WTC11 (cell line): ENCODE data around the gene PPM1D. TPM values are rescaled to one million over a fixed set of nuclear protein-coding genes. Genes with fewer than 3 reads are reported as not detected.
"Not testable (repeated sequence)": the region's sequence is repeated elsewhere in the genome, so short reads cannot be mapped to it uniquely, and the experiment has no call there.

Experiments
- ATAC-seq: fragments of 200-7000 bp; cut with Tn5 transposase; 2 replicates; pipeline ENCODE4 v1.10.0; 2021; ENCODE audit warnings: mild to moderate bottlenecking, moderate library complexity
- CTCF ChIA-PET: fragments of 300-600 bp; sonication (Branson Sonifier 250); formaldehyde crosslinking; loops from one replicate; lab custom pipeline; 2021; ENCODE audit warnings: antibody characterized with exemption; lab: Charles Lee
- POLR2A ChIA-PET: fragments of 350-600 bp; sonication (Branson Sonifier 250); formaldehyde crosslinking; loops from one replicate; lab custom pipeline; 2021; ENCODE audit warnings: antibody characterized with exemption; lab: Charles Lee
- DNase-seq: peaks from one replicate; pipeline ENCODE4 v3.0.0; 2021; ENCODE audit warnings: low spot score
- H3K27ac Mint-ChIP-seq: 2 replicates; pipeline ENCODE4 v1.8.0; 2021; ENCODE audit warnings: mixed read lengths
- H3K27me3 Mint-ChIP-seq: 2 replicates; pipeline ENCODE4 v1.8.0; 2021; ENCODE audit warnings: low read depth, mild to moderate bottlenecking, moderate library complexity, mixed read lengths
- H3K36me3 Mint-ChIP-seq: 2 replicates; pipeline ENCODE4 v1.8.0; 2021; ENCODE audit warnings: mixed read lengths
- H3K4me1 Mint-ChIP-seq: 2 replicates; pipeline ENCODE4 v1.8.0; 2022; ENCODE audit warnings: mixed read lengths
- H3K4me3 Mint-ChIP-seq: 2 replicates; pipeline ENCODE4 v1.8.0; 2021; ENCODE audit warnings: mild to moderate bottlenecking, moderate library complexity, mixed read lengths
- H3K9me3 Mint-ChIP-seq: 2 replicates; pipeline ENCODE4 v1.8.0; 2021; ENCODE audit warnings: mixed read lengths
- ARID4B ChIP-seq: sonication (generic); formaldehyde crosslinking; IDR thresholded peaks from 2 replicates; pipeline ENCODE4 v1.8.0; 2023; ENCODE audit warnings: missing genetic modification reagents, mild to moderate bottlenecking, borderline replicate concordance
- CDX4 ChIP-seq: fragments of 250-450 bp; sonication (Bioruptor Pico); IDR thresholded peaks from 2 replicates; pipeline ENCODE4 v1.9.0; 2021; ENCODE audit warnings: moderate library complexity, mild to moderate bottlenecking, inconsistent platforms, borderline replicate concordance
- CREM ChIP-seq: sonication (generic); formaldehyde crosslinking; IDR thresholded peaks from 2 replicates; pipeline ENCODE4 v1.8.1; 2022; ENCODE audit warnings: mild to moderate bottlenecking, missing genetic modification reagents, moderate library complexity
- EMX1 ChIP-seq: fragments of 250-450 bp; sonication (Bioruptor Pico); IDR thresholded peaks from 2 replicates; pipeline ENCODE4 v1.8.0; 2021; ENCODE audit warnings: mild to moderate bottlenecking
- FOXP4 ChIP-seq: sonication (generic); formaldehyde crosslinking; IDR thresholded peaks from 2 replicates; pipeline ENCODE4 v1.8.0; 2022; ENCODE audit warnings: mild to moderate bottlenecking, missing genetic modification reagents
- GABPB1 ChIP-seq: sonication (generic); formaldehyde crosslinking; IDR thresholded peaks from 2 replicates; pipeline ENCODE4 v1.8.1; 2023; ENCODE audit warnings: mild to moderate bottlenecking, missing genetic modification reagents
- NR1H2 ChIP-seq: sonication (generic); formaldehyde crosslinking; IDR thresholded peaks from 2 replicates; pipeline ENCODE4 v1.9.0; 2021; ENCODE audit warnings: mild to moderate bottlenecking, moderate library complexity, missing genetic modification reagents
- PREB ChIP-seq: sonication (generic); formaldehyde crosslinking; IDR thresholded peaks from 2 replicates; pipeline ENCODE4 v1.8.1; 2022; ENCODE audit warnings: mild to moderate bottlenecking, missing genetic modification reagents, moderate library complexity, borderline replicate concordance
- PRRX2 ChIP-seq: fragments of 250-450 bp; sonication (Bioruptor Pico); IDR thresholded peaks from 2 replicates; pipeline ENCODE4 v1.8.0; 2021; ENCODE audit warnings: mild to moderate bottlenecking
- SMAD4 ChIP-seq: sonication (generic); formaldehyde crosslinking; IDR thresholded peaks from 2 replicates; pipeline ENCODE4 v1.8.0; 2022; ENCODE audit warnings: mild to moderate bottlenecking, missing genetic modification reagents
- STAT6 ChIP-seq: sonication (generic); formaldehyde crosslinking; conservative IDR thresholded peaks from 2 replicates; pipeline ENCODE4 v1.8.1; 2023; ENCODE audit warnings: mild to moderate bottlenecking, low read depth, missing genetic modification reagents, moderate library complexity
- TCF7 ChIP-seq: sonication (generic); formaldehyde crosslinking; IDR thresholded peaks from 2 replicates; pipeline ENCODE4 v1.8.0; 2022; ENCODE audit warnings: mild to moderate bottlenecking, low read depth, missing genetic modification reagents, moderate library complexity
- TEAD1 ChIP-seq: sonication (generic); formaldehyde crosslinking; IDR thresholded peaks from 2 replicates; pipeline ENCODE4 v1.8.0; 2022; ENCODE audit warnings: mild to moderate bottlenecking, missing genetic modification reagents
- TEAD4 ChIP-seq: sonication (generic); formaldehyde crosslinking; IDR thresholded peaks from 2 replicates; pipeline ENCODE4 v1.8.0; 2022; ENCODE audit warnings: mild to moderate bottlenecking, missing genetic modification reagents
- TP53 ChIP-seq: sonication (generic); formaldehyde crosslinking; IDR thresholded peaks from 2 replicates; pipeline ENCODE4 v1.8.1; 2023; ENCODE audit warnings: mild to moderate bottlenecking, missing genetic modification reagents
- ZBTB21 ChIP-seq: sonication (generic); formaldehyde crosslinking; IDR thresholded peaks from 2 replicates; pipeline ENCODE4 v1.8.1; 2023; ENCODE audit warnings: mild to moderate bottlenecking, missing genetic modification reagents, borderline replicate concordance
- ZNF263 ChIP-seq: sonication (generic); formaldehyde crosslinking; IDR thresholded peaks from 2 replicates; pipeline ENCODE4 v1.8.1; 2022; ENCODE audit warnings: low read depth, mild to moderate bottlenecking, moderate library complexity, missing genetic modification reagents
- ZNF532 ChIP-seq: fragments of 250-450 bp; sonication (Bioruptor Pico); IDR thresholded peaks from 2 replicates; pipeline ENCODE4 v1.9.0; 2021; ENCODE audit warnings: mild to moderate bottlenecking, borderline replicate concordance
- total RNA-seq: library from RNA; stranded (reverse); gene quantifications from 3 replicates; pipeline ENCODE4 v1.2.3, GENCODE V29; 2021

PPM1D gene
- total RNA-seq, 1 experiment from 2014 or later = 20.4 TPM

GRCh38 chr17:60610473-60610872, 10.5 kb downstream of the PPM1D start:
- Mint-ChIP-seq H3K4me1 (peaks cover 3% of the 10 kb centered on the region), H3K9me3 (peaks cover 16% of the 10 kb centered on the region), H3K4me3 (no peak overlapping the region), H3K36me3 (peaks cover 18% of the 10 kb centered on the region), H3K27ac (no peak overlapping the region), H3K27me3 (no peaks in the 10 kb centered on the region)
- ChIA-PET CTCF (no interaction called here), POLR2A (no interaction called here)
- no peak for ATAC-seq
- TF ChIP-seq CREM (CRISPR knock-in tag) (no peak), ZNF263 (CRISPR knock-in tag) (no peak), CDX4 (no peak), GABPB1 (CRISPR knock-in tag) (no peak), TEAD1 (CRISPR knock-in tag) (no peak), NR1H2 (CRISPR knock-in tag) (no peak), ZNF532 (CRISPR knock-in tag) (no peak), ARID4B (CRISPR knock-in tag) (no peak), TEAD4 (CRISPR knock-in tag) (no peak), PRRX2 (CRISPR knock-in tag) (no peak), SMAD4 (CRISPR knock-in tag) (no peak), EMX1 (CRISPR knock-in tag) (no peak), FOXP4 (no peak), TCF7 (CRISPR knock-in tag) (no peak), PREB (no peak), ZBTB21 (CRISPR knock-in tag) (no peak), STAT6 (CRISPR knock-in tag) (no peak), TP53 (no peak)
- DNase-seq = no peak

- ATAC-seq, H3K4me1 Mint-ChIP-seq, H3K27ac Mint-ChIP-seq, DNase-seq, H3K27me3 Mint-ChIP-seq, POLR2A ChIA-PET, H3K4me3 Mint-ChIP-seq: not testable (repeated sequence)
- Mint-ChIP-seq H3K9me3 (peaks cover 16% of the 10 kb centered on the region), H3K36me3 (peaks cover 18% of the 10 kb centered on the region)
- CTCF ChIA-PET = interaction anchor here (0.5 kb wide), 1 partner anchor 49 kb away, joined by 4 read pairs; no protein-coding TSS in a partner anchor
These were observed 11.3 kb downstream of the PPM1D start for GRCh38 chr17:60611321-60611720.
